NT2/D1 (cell line): ENCODE measurements around the gene ZNF366.

Experiments
- YY1 ChIP-seq: IDR thresholded peaks from 2 replicates; pipeline ENCODE4 v1.6.1; 2011; ENCODE audit not compliant: insufficient read length, insufficient read depth
- ZNF274 ChIP-seq: IDR thresholded peaks from 2 replicates; pipeline ENCODE4 v1.6.1; 2011; ENCODE audit warnings: mild to moderate bottlenecking, low read depth, low read length

DNA sequence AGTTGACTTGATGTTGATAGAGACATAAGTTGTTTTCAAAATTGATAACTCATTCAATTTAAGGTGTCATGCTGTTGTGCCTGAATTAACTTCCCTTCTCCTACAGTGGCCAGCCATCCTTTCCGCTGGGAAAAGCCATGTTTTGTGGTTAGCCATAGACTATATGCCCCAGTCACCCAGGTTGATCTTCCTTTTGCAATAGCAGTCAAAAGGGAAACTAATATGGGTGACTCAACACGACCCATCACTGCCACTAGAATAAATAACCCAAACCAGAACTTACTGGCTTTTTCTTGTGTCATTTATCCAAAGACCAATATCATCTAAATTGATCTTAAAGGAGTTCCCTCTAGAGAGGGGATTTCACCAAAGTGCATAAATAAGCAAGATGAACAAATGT, 99.7 kb downstream of the ZNF366 start:
- no peak for TF ChIP-seq ZNF274
- TF ChIP-seq YY1, result no peak
